CD4-positive, alpha-beta T cell (primary cell): ENCODE measurements around the gene ACOT2. TPM values are rescaled to one million over a fixed set of nuclear protein-coding genes. Genes with fewer than 3 reads are reported as not detected.
A peak's percentile ranks its signal among the peaks of the same experiment; 100 is the strongest.

Experiments
- ATAC-seq: fragments of 200-7000 bp; cut with Tn5 transposase; one replicate; pipeline ENCODE4 v1.10.0; 2022; ENCODE audit warnings: mild to moderate bottlenecking; ENCODE audit not compliant: poor library complexity
- CTCF ChIA-PET: fragments of 350-600 bp; sonication (Branson Sonifier 250); formaldehyde crosslinking; loops from one replicate; lab custom pipeline; 2021; ENCODE audit warnings: antibody characterized with exemption, inconsistent platforms; lab: Charles Lee
- POLR2A ChIA-PET: fragments of 350-600 bp; sonication (Branson Sonifier 250); formaldehyde crosslinking; loops from one replicate; lab custom pipeline; 2021; ENCODE audit warnings: antibody characterized with exemption, inconsistent platforms; lab: Charles Lee
- DNase-seq, 14 experiments: peaks; one replicate each; pipeline ENCODE4 v3.0.0-alpha.2; 2013 to 2020; ENCODE audit warnings: mixed read lengths in 2 of 14
- H3K27ac ChIP-seq, 2 donors: one replicate each; pipeline versions ENCODE4 v1.5.1 to v1.7.0; 2013; ENCODE audit warnings: low read length in 2 of 2, low read depth in 1 of 2, mild to moderate bottlenecking in 1 of 2
- H3K27me3 ChIP-seq, 2 experiments: 1 replicate in 1 of 2; 2 replicates in 1 of 2; pipeline versions ENCODE4 v1.6.1 to v1.7.0; 2013; ENCODE audit warnings: low read length in 2 of 2, control low read depth in 1 of 2, mild to moderate bottlenecking in 1 of 2, moderate library complexity in 1 of 2; ENCODE audit not compliant: insufficient read depth in 2 of 2, control insufficient read depth in 1 of 2
- H3K36me3 ChIP-seq: one replicate; pipeline ENCODE4 v1.6.1; 2013; ENCODE audit warnings: low read length, control low read depth; ENCODE audit not compliant: insufficient read depth
- H3K4me1 ChIP-seq: one replicate; pipeline ENCODE4 v1.6.1; 2013; ENCODE audit warnings: low read length, control low read depth; ENCODE audit not compliant: insufficient read depth
- H3K4me3 ChIP-seq: one replicate; pipeline ENCODE4 v1.5.1; 2013; ENCODE audit warnings: mild to moderate bottlenecking, low read length, moderate library complexity
- H3K9me3 ChIP-seq, 2 experiments: 1 replicate in 1 of 2; 2 replicates in 1 of 2; pipeline versions ENCODE4 v1.6.1 to v1.7.0; 2013; ENCODE audit warnings: low read length in 2 of 2, mild to moderate bottlenecking in 2 of 2, control low read depth in 1 of 2, moderate library complexity in 1 of 2; ENCODE audit not compliant: control insufficient read depth in 1 of 2, insufficient read depth in 1 of 2
- H3K27ac Mint-ChIP-seq: one replicate; pipeline ENCODE4 v1.8.0; 2020; ENCODE audit warnings: mixed read lengths
- H3K27me3 Mint-ChIP-seq: one replicate; pipeline ENCODE4 v1.8.0; 2021; ENCODE audit warnings: mixed read lengths
- H3K36me3 Mint-ChIP-seq: one replicate; pipeline ENCODE4 v1.8.0; 2021; ENCODE audit warnings: low read depth, mixed read lengths
- H3K4me1 Mint-ChIP-seq: one replicate; pipeline ENCODE4 v1.8.0; 2021; ENCODE audit warnings: low read depth, mixed read lengths
- H3K4me3 Mint-ChIP-seq: one replicate; pipeline ENCODE4 v1.8.0; 2020; ENCODE audit warnings: mild to moderate bottlenecking, mixed read lengths
- H3K9me3 Mint-ChIP-seq: one replicate; pipeline ENCODE4 v1.8.0; 2020; ENCODE audit warnings: mixed read lengths
- intact Hi-C, 2 experiments: fragments of 100-400 bp; cut with DNase I in 1 of 2; cut with micrococcal nuclease in 1 of 2; formaldehyde crosslinking; loops; one replicate each; pipeline versions ENCODE4 v1.15.1 to v1.9.0; 2023 to 2025; cut with DNase I, micrococcal nuclease
- total RNA-seq, 174 experiments: library from RNA in 2 of 174; stranded (reverse) in 2 of 174; gene quantifications; one replicate each; pipeline ENCODE4 v1.2.3 and lab custom pipeline; 2021 to 2026
- TF ChIP-seq, protein P1 (sequence below): fragments of 200-600 bp; IDR thresholded peaks from one replicate; pipeline ENCODE4 v1.8.0; 2022; ENCODE audit warnings: antibody characterized with exemption, mild to moderate bottlenecking

The ACOT2 gene
- total RNA-seq, 2 experiments from 2014 or later, result 16.1 to 17.6 TPM

DNA sequence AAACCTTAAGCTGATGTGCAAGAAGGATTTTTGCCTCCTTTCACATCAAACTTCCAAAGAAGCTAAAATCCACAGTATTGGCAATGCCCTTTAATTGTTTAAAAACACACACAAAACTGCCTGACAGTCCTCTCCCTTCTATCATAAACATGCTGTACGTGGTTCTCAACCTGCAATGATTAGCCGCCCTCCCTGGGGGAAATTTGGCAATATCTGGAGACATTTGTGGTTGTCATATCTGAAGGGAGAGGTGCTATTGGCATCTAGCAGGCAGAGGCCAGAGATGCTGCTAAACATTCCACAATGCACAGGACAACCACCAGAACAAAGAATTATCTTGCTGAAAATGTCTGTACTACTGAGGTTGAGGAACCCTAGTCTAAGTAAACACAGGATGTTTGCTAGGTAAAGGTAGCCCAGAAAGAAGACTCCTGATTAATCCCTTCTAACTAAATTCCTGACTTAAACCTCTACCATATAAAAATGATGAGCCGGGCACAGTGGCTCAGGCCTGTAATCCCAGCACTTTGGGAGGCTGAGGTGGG is 44.5 kb downstream of the ACOT2 start:
- Mint-ChIP-seq H3K4me3 (peak overlapping the region; percentile 91), H3K27me3 (no peaks in the 10 kb centered on the region), H3K27ac (peak overlapping the region; percentile 82), H3K36me3 (peaks cover 3% of the 10 kb centered on the region), H3K4me1 (peaks cover 7% of the 10 kb centered on the region), H3K9me3 (no peaks in the 10 kb centered on the region)
- POLR2A ChIA-PET, result interaction anchor here (0.7 to 3.0 kb wide), 26 partner anchors 13 to 555 kb away, joined by 3 to 90 read pairs (median 6); partner anchors contain the start of genes ACOT2, ACOT4, DNAL1 and NUMB
- DNase-seq, result no peak
- no peak for ATAC-seq
- Histone ChIP-seq H3K9me3 (no peaks in the 10 kb centered on the region), H3K4me3 (peak overlapping the region; percentile 56), H3K36me3 (no peaks in the 10 kb centered on the region), H3K4me1 (peaks cover 10% of the 10 kb centered on the region), H3K27ac (no peak overlapping the region), H3K27me3 (no peaks in the 10 kb centered on the region)
- CTCF ChIA-PET, result no interaction called here
- TF ChIP-seq, protein P1, sequence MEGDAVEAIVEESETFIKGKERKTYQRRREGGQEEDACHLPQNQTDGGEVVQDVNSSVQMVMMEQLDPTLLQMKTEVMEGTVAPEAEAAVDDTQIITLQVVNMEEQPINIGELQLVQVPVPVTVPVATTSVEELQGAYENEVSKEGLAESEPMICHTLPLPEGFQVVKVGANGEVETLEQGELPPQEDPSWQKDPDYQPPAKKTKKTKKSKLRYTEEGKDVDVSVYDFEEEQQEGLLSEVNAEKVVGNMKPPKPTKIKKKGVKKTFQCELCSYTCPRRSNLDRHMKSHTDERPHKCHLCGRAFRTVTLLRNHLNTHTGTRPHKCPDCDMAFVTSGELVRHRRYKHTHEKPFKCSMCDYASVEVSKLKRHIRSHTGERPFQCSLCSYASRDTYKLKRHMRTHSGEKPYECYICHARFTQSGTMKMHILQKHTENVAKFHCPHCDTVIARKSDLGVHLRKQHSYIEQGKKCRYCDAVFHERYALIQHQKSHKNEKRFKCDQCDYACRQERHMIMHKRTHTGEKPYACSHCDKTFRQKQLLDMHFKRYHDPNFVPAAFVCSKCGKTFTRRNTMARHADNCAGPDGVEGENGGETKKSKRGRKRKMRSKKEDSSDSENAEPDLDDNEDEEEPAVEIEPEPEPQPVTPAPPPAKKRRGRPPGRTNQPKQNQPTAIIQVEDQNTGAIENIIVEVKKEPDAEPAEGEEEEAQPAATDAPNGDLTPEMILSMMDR, result no peak
- intact Hi-C loops, result loop anchor here (2.0 to 5.0 kb wide), 3 partner anchors 21 to 121 kb away; partner anchors contain the start of genes ACOT2 (in 2 of the 2) and RIOX1 (in 1 of the 2)

GRCh38 chr14:73616831-73617230 is 47.8 kb downstream of the ACOT2 start:
- Histone ChIP-seq H3K36me3 (no peaks in the 10 kb centered on the region), H3K27ac (no peak overlapping the region), H3K27me3 (no peaks in the 10 kb centered on the region), H3K9me3 (no peaks in the 10 kb centered on the region), H3K4me3 (no peak overlapping the region), H3K4me1 (peaks cover 10% of the 10 kb centered on the region)
- Mint-ChIP-seq H3K4me3 (no peak overlapping the region), H3K27me3 (no peaks in the 10 kb centered on the region), H3K4me1 (peaks cover 7% of the 10 kb centered on the region), H3K36me3 (peaks cover 3% of the 10 kb centered on the region), H3K27ac (no peak overlapping the region), H3K9me3 (no peaks in the 10 kb centered on the region)
- DNase-seq (no peak), ATAC-seq (no peak)
- TF ChIP-seq, protein P1, result no peak
- ChIA-PET POLR2A (no interaction called here), CTCF (no interaction called here)
- intact Hi-C loops, result no loop called here

DNA sequence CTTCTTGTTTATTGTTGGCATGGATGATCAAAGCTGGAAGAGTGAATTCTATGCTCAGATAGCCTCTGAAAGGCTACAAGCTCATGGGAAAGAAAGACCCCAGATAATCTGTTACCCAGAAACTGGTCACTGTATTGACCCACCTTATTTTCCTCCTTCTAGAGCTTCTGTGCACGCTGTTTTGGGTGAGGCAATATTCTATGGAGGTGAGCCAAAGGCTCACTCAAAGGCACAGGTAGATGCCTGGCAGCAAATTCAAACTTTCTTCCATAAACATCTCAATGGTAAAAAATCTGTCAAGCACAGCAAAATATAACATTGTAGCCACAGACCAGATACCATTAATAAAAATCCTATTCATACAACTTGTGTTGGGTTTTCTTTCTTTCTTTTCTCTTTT is 50.5 kb downstream of the ACOT2 start:
- H3K27me3 Mint-ChIP-seq, result no peaks in the 10 kb centered on the region
- no peaks in the 10 kb centered on the region for H3K4me1 ChIP-seq
- no peaks in the 10 kb centered on the region for H3K36me3 Mint-ChIP-seq
- no peak overlapping the region for H3K27ac Mint-ChIP-seq
- H3K4me3 ChIP-seq, result no peak overlapping the region
- no peaks in the 10 kb centered on the region for H3K4me1 Mint-ChIP-seq
- no peak overlapping the region for H3K27ac ChIP-seq
- intact Hi-C loops, result no loop called here
- H3K36me3 ChIP-seq, result no peaks in the 10 kb centered on the region
- no peaks in the 10 kb centered on the region for H3K27me3 ChIP-seq
- POLR2A ChIA-PET, result no interaction called here
- CTCF ChIA-PET, result no interaction called here
- no peak for DNase-seq
- TF ChIP-seq, protein P1, result no peak
- H3K4me3 Mint-ChIP-seq, result no peak overlapping the region
- no peaks in the 10 kb centered on the region for H3K9me3 Mint-ChIP-seq
- no peaks in the 10 kb centered on the region for H3K9me3 ChIP-seq
- no peak for ATAC-seq
